DOHH2 (cell line): ENCODE data around the gene ERVMER34-1.

ENCODE experiments used
- EZH2phosphoT487 ChIP-seq: fragments of 200-600 bp; sonication (generic); IDR thresholded peaks from 2 replicates; pipeline ENCODE4 v1.6.1; 2017; ENCODE audit warnings: borderline replicate concordance, mild to moderate bottlenecking, antibody characterized with exemption, low read length, moderate library complexity, mixed read lengths
- TF ChIP-seq, protein P1 (sequence below): fragments of 200-600 bp; sonication (generic); IDR thresholded peaks from one replicate; pipeline ENCODE4 v1.5.1; 2014; ENCODE audit warnings: antibody characterized with exemption, mild to moderate bottlenecking, low read depth, low read length; ENCODE audit not compliant: poor library complexity, severe bottlenecking

DNA sequence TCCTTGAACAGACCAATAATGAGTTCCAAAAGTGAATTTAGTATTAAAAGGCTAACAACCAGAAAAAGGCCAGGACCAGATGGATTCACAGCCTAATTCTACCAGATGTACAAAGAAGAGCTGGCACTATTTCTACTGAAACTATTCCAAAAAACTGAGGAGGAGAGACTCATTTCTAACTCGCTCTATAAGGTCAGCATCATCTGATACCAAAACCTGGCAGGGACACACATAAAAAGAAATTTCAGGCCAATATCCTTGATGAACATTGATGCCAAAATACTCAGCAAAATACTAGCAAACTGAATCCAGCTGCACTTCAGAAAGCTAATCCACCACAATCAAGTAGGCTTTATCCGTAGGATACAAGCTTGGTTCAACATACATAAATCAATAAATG is 56.3 kb downstream of the ERVMER34-1 start:
- TF ChIP-seq, protein P1, sequence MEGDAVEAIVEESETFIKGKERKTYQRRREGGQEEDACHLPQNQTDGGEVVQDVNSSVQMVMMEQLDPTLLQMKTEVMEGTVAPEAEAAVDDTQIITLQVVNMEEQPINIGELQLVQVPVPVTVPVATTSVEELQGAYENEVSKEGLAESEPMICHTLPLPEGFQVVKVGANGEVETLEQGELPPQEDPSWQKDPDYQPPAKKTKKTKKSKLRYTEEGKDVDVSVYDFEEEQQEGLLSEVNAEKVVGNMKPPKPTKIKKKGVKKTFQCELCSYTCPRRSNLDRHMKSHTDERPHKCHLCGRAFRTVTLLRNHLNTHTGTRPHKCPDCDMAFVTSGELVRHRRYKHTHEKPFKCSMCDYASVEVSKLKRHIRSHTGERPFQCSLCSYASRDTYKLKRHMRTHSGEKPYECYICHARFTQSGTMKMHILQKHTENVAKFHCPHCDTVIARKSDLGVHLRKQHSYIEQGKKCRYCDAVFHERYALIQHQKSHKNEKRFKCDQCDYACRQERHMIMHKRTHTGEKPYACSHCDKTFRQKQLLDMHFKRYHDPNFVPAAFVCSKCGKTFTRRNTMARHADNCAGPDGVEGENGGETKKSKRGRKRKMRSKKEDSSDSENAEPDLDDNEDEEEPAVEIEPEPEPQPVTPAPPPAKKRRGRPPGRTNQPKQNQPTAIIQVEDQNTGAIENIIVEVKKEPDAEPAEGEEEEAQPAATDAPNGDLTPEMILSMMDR: no peak
- TF ChIP-seq EZH2phosphoT487: no peak
